ENCODE results near the gene PRRC2B.
"Not testable (repeated sequence)": the region's sequence is repeated elsewhere in the genome, so short reads cannot be mapped to it uniquely, and the experiment has no call there.

The PRRC2B gene

DNA sequence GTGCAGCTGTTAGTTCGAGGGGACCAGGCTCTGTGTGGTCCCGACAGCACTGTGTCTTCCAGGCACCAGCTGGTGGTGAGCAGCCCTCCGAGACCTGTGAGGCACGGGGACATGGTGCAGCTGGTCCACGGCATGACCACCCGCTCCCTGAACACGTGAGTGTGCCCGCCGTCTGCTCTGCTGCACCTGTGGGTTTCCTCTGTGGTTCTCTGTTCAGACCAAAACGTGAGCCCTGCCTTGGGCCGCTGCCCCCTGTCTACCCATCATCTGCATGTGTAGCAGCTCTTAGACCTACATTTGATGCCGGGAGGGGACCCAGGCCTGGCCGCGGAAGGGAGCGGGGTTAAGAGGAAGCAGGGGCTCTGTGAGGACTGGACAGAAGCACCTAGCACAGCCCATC is 119.3 kb downstream of the PRRC2B start:
- Histone ChIP-seq H3K4me3 (ENCODE audit: low read depth in 1 of 2, low read length in 2 of 2) (no peak overlapping the region), H3K27ac (ENCODE audit: low read length) (no peak overlapping the region), H3K4me1 (ENCODE audit: control insufficient read depth in 1 of 2, insufficient read depth in 2 of 2, low read length in 2 of 2) (peaks cover 0 to 11% of the 10 kb centered on the region in 2 donors), H3K9me3 (ENCODE audit: control insufficient read depth in 1 of 2, low read length in 2 of 2) (no peaks in the 10 kb centered on the region), H3K36me3 (ENCODE audit: control insufficient read depth in 1 of 2, insufficient read depth in 2 of 2, low read length in 2 of 2) (peaks cover 37 to 84% of the 10 kb centered on the region in 2 donors), H3K27me3 (ENCODE audit: low read depth, low read length) (no peaks in the 10 kb centered on the region)

DNA sequence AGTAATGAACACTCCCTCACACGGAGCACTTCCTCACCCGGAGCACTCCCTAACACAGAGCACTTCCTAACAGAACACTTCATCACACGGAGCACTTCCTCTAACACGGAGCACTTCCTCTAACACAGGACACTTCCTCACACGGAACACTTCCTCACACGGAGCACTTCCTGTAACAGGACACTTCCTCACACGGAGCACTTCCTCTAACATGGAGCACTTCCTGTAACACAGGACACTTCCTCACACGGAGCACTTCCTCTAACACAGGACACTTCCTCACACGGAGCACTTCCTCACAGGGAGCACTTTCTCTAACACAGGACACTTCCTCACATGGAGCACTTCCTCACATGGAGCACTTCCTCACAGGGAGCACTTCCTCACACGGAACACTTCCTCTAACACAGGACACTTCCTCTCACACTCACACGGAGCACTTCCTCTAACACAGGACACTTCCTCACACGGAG is 121.7 kb downstream of the PRRC2B start:
- not testable (repeated sequence) for H3K4me3 ChIP-seq (ENCODE audit: low read depth in 1 of 2, low read length in 2 of 2); H3K27me3 ChIP-seq (ENCODE audit: low read depth, low read length); H3K9me3 ChIP-seq (ENCODE audit: control insufficient read depth in 1 of 2, low read length in 2 of 2); H3K27ac ChIP-seq (ENCODE audit: low read length)
- Histone ChIP-seq H3K4me1 (ENCODE audit: control insufficient read depth in 1 of 2, insufficient read depth in 2 of 2, low read length in 2 of 2) (peaks cover 0 to 16% of the 10 kb centered on the region in 2 donors), H3K36me3 (ENCODE audit: control insufficient read depth in 1 of 2, insufficient read depth in 2 of 2, low read length in 2 of 2) (peaks cover 49 to 89% of the 10 kb centered on the region in 2 donors)

DNA sequence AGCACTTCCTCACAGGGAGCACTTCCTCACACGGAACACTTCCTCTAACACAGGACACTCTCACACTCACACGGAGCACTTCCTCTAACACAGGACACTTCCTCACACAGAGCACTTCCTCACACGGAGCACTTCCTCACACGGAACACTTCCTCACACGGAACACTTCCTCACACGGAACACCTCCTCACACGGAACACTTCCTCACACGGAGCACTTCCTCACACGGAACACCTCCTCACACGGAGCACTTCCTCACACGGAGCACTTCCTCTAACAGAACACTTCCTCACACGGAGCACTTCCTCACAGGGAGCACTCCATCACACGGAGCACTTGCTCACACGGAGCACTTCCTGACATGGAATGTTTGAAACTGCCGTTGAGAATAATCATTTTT is 122.2 kb downstream of the PRRC2B start:
- H3K27me3 ChIP-seq (ENCODE audit: low read depth, low read length): no peaks in the 10 kb centered on the region
- H3K9me3 ChIP-seq (ENCODE audit: control insufficient read depth in 1 of 2, low read length in 2 of 2): no peaks in the 10 kb centered on the region
- H3K4me1 ChIP-seq (ENCODE audit: control insufficient read depth in 1 of 2, insufficient read depth in 2 of 2, low read length in 2 of 2): peaks cover 0 to 16% of the 10 kb centered on the region in 2 donors
- H3K4me3 ChIP-seq (ENCODE audit: low read depth in 1 of 2, low read length in 2 of 2): no peak overlapping the region
- peaks cover 51 to 89% of the 10 kb centered on the region in 2 donors for H3K36me3 ChIP-seq (ENCODE audit: control insufficient read depth in 1 of 2, insufficient read depth in 2 of 2, low read length in 2 of 2)
- no peak overlapping the region for H3K27ac ChIP-seq (ENCODE audit: low read length)

DNA sequence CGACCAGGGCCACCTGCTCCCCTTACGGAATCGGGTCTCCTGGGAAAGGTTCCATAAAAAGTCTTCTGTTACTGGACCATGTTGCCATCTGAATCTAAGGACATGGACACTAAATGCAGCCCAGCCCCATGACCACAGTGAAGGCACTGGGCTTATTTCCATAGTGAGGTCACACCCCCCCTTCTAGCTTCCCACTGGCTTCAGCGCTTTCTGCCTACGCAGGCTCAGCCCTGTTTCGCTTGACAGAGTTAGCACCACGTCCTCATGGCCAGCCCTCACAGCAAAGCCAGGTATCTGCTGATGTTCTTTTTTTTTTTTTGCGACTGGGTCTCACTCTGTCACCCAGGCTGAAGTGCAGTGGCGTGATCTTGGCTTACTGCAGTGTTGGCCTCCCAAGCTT is 123.0 kb downstream of the PRRC2B start:
- Histone ChIP-seq H3K36me3 (ENCODE audit: control insufficient read depth in 1 of 2, insufficient read depth in 2 of 2, low read length in 2 of 2) (peaks cover 58 to 89% of the 10 kb centered on the region in 2 donors), H3K9me3 (ENCODE audit: control insufficient read depth in 1 of 2, low read length in 2 of 2) (no peaks in the 10 kb centered on the region), H3K27ac (ENCODE audit: low read length) (no peak overlapping the region), H3K27me3 (ENCODE audit: low read depth, low read length) (no peaks in the 10 kb centered on the region), H3K4me3 (ENCODE audit: low read depth in 1 of 2, low read length in 2 of 2) (no peak overlapping the region), H3K4me1 (ENCODE audit: control insufficient read depth in 1 of 2, insufficient read depth in 2 of 2, low read length in 2 of 2) (peaks cover 0 to 16% of the 10 kb centered on the region in 2 donors)

DNA sequence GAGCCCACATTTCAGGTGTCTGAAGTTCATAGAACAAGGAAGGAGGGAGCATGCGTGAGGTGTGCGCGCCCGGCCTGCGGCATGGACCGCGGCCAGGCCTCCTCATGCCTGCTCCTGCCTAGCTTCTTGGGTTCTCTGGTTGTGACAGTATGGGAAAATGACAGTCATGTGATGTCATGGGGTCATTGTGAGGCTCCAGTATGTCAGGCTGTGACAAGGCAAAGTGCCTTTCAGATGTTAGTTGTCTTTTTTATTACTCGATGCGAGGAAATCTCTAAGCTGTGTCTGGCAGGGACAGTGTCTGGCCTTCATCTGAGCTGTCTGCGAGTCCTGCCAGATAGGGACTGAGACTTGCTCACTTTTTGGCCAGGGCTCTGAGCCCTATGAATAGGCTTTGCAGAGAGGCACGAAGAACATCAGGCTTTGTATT is 123.9 kb downstream of the PRRC2B start:
- Histone ChIP-seq H3K4me3 (ENCODE audit: low read depth in 1 of 2, low read length in 2 of 2) (no peak overlapping the region), H3K9me3 (ENCODE audit: control insufficient read depth in 1 of 2, low read length in 2 of 2) (no peaks in the 10 kb centered on the region), H3K27ac (ENCODE audit: low read length) (no peak overlapping the region), H3K4me1 (ENCODE audit: control insufficient read depth in 1 of 2, insufficient read depth in 2 of 2, low read length in 2 of 2) (peaks cover 0 to 16% of the 10 kb centered on the region in 2 donors), H3K27me3 (ENCODE audit: low read depth, low read length) (no peaks in the 10 kb centered on the region), H3K36me3 (ENCODE audit: control insufficient read depth in 1 of 2, insufficient read depth in 2 of 2, low read length in 2 of 2) (peaks cover 54 to 90% of the 10 kb centered on the region in 2 donors)

DNA sequence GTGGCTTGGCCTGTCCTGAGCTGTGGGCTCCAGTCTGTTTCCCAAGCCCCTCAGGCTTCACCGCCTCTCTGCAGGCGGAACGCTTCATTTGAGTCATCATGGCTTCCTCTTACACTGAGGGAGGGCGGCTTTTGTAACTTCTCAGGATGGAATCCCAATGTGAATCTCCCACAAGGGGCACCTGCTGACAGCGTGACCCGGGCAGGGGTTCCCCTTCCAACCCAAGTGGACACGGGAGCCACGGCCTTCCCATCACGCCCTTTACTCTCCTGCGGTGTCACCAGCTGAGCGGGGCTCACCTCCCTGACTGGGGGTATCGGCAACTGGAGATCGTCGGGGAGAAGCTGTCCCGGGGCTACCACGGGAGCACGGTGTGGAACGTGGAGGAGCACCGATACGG is 124.7 kb downstream of the PRRC2B start:
- Histone ChIP-seq H3K4me1 (ENCODE audit: control insufficient read depth in 1 of 2, insufficient read depth in 2 of 2, low read length in 2 of 2) (peaks cover 0 to 16% of the 10 kb centered on the region in 2 donors), H3K27me3 (ENCODE audit: low read depth, low read length) (no peaks in the 10 kb centered on the region), H3K9me3 (ENCODE audit: control insufficient read depth in 1 of 2, low read length in 2 of 2) (no peaks in the 10 kb centered on the region), H3K36me3 (ENCODE audit: control insufficient read depth in 1 of 2, insufficient read depth in 2 of 2, low read length in 2 of 2) (peaks cover 59 to 88% of the 10 kb centered on the region in 2 donors), H3K4me3 (ENCODE audit: low read depth in 1 of 2, low read length in 2 of 2) (no peak overlapping the region), H3K27ac (ENCODE audit: low read length) (no peak overlapping the region)

DNA sequence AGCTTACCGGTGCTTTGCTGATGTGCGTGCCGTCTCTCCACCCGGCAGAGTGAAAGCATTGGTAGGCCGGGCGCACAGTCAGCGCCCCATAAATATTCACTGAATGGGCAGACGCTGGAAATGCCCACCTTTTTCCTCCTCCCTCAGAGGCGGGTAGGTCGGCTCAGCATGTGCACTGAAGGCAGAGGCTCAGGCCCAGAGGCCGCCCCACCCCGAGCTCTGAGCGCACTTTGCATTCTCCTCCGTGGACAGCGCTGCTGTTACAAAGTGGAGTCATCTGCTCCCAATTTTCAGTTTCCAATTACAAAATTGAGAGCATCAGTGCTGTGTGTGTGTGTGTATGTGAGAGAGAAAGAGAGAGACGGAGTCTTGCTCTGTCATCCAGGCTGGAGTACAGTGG is 126.6 kb downstream of the PRRC2B start:
- Histone ChIP-seq H3K36me3 (ENCODE audit: control insufficient read depth in 1 of 2, insufficient read depth in 2 of 2, low read length in 2 of 2) (peaks cover 65 to 84% of the 10 kb centered on the region in 2 donors), H3K27ac (ENCODE audit: low read length) (no peak overlapping the region), H3K9me3 (ENCODE audit: control insufficient read depth in 1 of 2, low read length in 2 of 2) (no peaks in the 10 kb centered on the region), H3K4me3 (ENCODE audit: low read depth in 1 of 2, low read length in 2 of 2) (no peak overlapping the region), H3K4me1 (ENCODE audit: control insufficient read depth in 1 of 2, insufficient read depth in 2 of 2, low read length in 2 of 2) (peaks cover 0 to 16% of the 10 kb centered on the region in 2 donors), H3K27me3 (ENCODE audit: low read depth, low read length) (no peaks in the 10 kb centered on the region)

DNA sequence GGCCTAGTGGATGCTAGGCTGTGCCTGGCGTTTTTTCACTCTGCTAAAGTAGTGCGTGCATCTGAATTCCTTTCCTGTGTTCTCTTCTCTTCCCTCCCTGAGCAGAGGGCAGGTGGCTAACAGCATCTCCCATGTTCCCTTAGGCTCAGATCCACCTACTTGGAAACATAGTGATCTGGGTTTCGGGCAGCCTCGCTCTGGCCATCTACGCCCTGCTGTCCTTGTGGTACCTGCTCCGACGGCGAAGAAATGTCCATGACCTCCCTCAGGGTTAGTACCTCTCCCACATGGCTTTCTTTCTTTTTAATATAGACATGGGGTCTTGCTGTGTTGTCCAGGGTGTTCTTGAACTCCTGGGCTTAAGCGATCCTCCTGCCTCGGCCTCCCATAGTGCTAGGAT is 127.3 kb downstream of the PRRC2B start:
- peaks cover 66 to 80% of the 10 kb centered on the region in 2 donors for H3K36me3 ChIP-seq (ENCODE audit: control insufficient read depth in 1 of 2, insufficient read depth in 2 of 2, low read length in 2 of 2)
- no peak overlapping the region for H3K4me3 ChIP-seq (ENCODE audit: low read depth in 1 of 2, low read length in 2 of 2)
- H3K27ac ChIP-seq (ENCODE audit: low read length): no peak overlapping the region
- no peaks in the 10 kb centered on the region for H3K27me3 ChIP-seq (ENCODE audit: low read depth, low read length)
- H3K4me1 ChIP-seq (ENCODE audit: control insufficient read depth in 1 of 2, insufficient read depth in 2 of 2, low read length in 2 of 2): peaks cover 0 to 16% of the 10 kb centered on the region in 2 donors
- no peaks in the 10 kb centered on the region for H3K9me3 ChIP-seq (ENCODE audit: control insufficient read depth in 1 of 2, low read length in 2 of 2)

DNA sequence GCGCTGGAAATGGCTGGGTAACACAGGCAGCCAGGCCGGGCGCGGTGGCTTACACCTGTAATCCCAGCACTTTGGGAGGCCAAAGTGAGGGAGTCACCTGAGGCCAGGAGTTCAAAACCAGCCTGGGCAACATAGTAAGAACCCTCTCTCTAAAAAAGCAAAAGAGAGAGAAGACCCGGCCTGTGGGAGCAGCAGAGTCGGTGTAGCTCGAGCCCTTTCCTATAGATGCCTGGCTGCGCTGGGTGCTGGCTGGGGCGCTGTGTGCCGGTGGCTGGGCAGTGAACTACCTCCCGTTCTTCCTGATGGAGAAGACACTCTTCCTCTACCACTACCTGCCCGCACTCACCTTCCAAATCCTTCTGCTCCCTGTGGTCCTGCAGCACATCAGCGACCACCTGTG is 127.9 kb downstream of the PRRC2B start:
- Histone ChIP-seq H3K27ac (ENCODE audit: low read length) (no peak overlapping the region), H3K36me3 (ENCODE audit: control insufficient read depth in 1 of 2, insufficient read depth in 2 of 2, low read length in 2 of 2) (peaks cover 66 to 80% of the 10 kb centered on the region in 2 donors)

DNA sequence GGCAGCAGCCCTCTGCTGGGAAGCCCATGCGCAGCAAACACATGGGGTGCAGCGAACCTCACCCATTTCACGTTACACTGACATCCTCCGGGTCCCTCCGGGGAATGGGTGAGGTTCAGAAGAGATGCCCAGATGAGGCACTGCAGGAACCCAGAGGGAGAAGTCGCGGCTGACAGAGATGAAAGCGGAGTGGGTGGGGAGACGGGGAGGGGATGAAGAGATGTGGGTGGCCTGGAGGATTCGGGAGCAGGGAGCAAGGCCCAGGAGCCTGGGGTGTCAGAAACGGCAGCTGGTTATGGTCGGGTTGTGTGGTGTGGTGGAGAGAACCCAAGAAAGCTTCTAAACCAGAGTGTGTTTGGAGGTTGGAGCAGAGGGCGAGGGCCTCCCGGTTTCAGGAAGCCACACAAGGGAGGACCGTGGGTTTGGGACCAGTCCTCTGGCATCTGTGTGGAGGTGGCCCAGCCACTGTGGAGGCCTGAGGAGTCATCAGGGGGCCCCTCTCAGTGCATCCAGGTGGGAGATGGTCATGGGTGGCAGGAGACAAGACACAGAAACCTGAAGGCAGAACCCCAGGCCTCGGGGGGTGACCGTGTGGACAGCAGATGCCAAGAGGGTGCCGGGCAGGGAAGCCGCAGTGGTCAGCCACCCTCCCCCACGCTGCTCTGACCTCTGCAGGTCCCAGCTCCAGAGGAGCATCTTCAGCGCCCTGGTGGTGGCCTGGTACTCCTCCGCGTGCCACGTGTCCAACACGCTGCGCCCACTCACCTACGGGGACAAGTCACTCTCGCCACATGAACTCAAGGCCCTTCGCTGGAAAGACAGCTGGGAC is 128.6 kb downstream of the PRRC2B start:
- Histone ChIP-seq H3K27ac (ENCODE audit: low read length) (no peak overlapping the region), H3K9me3 (ENCODE audit: control insufficient read depth in 1 of 2, low read length in 2 of 2) (no peaks in the 10 kb centered on the region), H3K4me1 (ENCODE audit: control insufficient read depth in 1 of 2, insufficient read depth in 2 of 2, low read length in 2 of 2) (peaks cover 0 to 10% of the 10 kb centered on the region in 2 donors), H3K4me3 (ENCODE audit: low read depth in 1 of 2, low read length in 2 of 2) (no peak overlapping the region), H3K27me3 (ENCODE audit: low read depth, low read length) (no peaks in the 10 kb centered on the region), H3K36me3 (ENCODE audit: control insufficient read depth in 1 of 2, insufficient read depth in 2 of 2, low read length in 2 of 2) (peaks cover 64 to 78% of the 10 kb centered on the region in 2 donors)

More for the DNA sequence above, 127.9 kb downstream of the PRRC2B start:
- peaks cover 0 to 13% of the 10 kb centered on the region in 2 donors for H3K4me1 ChIP-seq (ENCODE audit: control insufficient read depth in 1 of 2, insufficient read depth in 2 of 2, low read length in 2 of 2)
- no peaks in the 10 kb centered on the region for H3K9me3 ChIP-seq (ENCODE audit: control insufficient read depth in 1 of 2, low read length in 2 of 2)
- H3K4me3 ChIP-seq (ENCODE audit: low read depth in 1 of 2, low read length in 2 of 2): no peak overlapping the region
- H3K27me3 ChIP-seq (ENCODE audit: low read depth, low read length): no peaks in the 10 kb centered on the region

DNA sequence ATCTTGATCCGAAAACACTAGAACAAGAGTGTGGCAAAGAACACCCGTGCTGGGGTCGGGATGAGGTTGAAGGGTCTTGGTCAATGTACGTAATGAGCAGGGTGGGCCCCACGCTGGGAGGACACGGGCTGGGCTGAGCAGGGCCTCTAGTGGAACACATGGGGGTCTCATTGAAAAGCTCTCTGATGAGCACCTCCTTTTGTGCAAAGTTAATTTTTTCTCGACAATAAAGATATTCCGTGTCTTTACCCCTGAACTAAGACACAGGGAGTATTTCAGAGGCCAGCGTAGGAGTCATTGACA is 129.2 kb downstream of the PRRC2B start:
- H3K27me3 ChIP-seq (ENCODE audit: low read depth, low read length): no peaks in the 10 kb centered on the region
- no peak overlapping the region for H3K27ac ChIP-seq (ENCODE audit: low read length)
- peaks cover 64 to 80% of the 10 kb centered on the region in 2 donors for H3K36me3 ChIP-seq (ENCODE audit: control insufficient read depth in 1 of 2, insufficient read depth in 2 of 2, low read length in 2 of 2)
- no peak overlapping the region for H3K4me3 ChIP-seq (ENCODE audit: low read depth in 1 of 2, low read length in 2 of 2)
- H3K9me3 ChIP-seq (ENCODE audit: control insufficient read depth in 1 of 2, low read length in 2 of 2): no peaks in the 10 kb centered on the region
- H3K4me1 ChIP-seq (ENCODE audit: control insufficient read depth in 1 of 2, insufficient read depth in 2 of 2, low read length in 2 of 2): peaks cover 0 to 6% of the 10 kb centered on the region in 2 donors
